Epithelial cell of proximal tubule (primary cell): ENCODE results near the gene RPTOR. TPM values are rescaled to one million over a fixed set of nuclear protein-coding genes. Genes with fewer than 3 reads are reported as not detected.

Experiments
- DNase-seq: peaks from one replicate; pipeline ENCODE4 v3.0.0-alpha.2; 2011; ENCODE audit warnings: low read depth
- H3K4me3 ChIP-seq: 2 replicates; pipeline ENCODE4 v1.5.1; 2011; ENCODE audit warnings: low read depth, mild to moderate bottlenecking, low read length
- CTCF ChIP-seq: conservative IDR thresholded peaks from 2 replicates; pipeline ENCODE4 v1.5.1; 2012; ENCODE audit warnings: low read depth, mild to moderate bottlenecking, low read length
- total RNA-seq: library from RNA; depleted of rRNA; stranded (reverse); fragments of >200 nt; gene quantifications from 2 replicates; pipeline ENCODE4 v1.2.3, GENCODE V29; 2015

The RPTOR gene
- total RNA-seq, 1 donor from 2014 or later: 24.4 TPM

DNA sequence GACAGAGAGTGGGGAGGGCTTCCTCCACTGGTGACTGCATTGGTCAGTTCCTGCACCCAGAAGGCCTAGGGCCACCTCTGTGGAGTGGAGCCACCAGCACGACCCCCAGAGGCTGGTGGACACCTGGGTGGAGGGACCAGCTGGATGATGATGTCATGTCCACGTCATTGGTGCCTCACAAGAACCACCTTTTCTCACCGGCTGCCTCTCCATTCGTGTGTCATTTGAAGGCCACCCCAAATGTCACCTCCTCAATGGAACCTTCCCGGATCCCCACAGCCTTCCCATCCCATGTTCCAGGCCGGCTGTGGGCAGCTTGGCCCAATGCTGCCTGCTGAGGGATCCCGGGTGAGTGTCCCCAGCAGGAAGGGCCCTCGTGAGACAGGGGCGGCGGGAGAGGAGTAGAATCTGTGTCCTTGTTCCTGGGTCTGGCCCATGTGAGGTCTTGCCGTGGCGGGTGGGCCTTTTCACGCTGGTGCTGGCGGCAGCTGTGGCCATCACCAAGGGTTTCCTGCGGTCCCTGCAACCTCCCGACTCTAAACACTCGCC, 437.9 kb downstream of the RPTOR start:
- TF ChIP-seq CTCF: no peak
- H3K4me3 ChIP-seq: no peak overlapping the region
- no peak for DNase-seq

- no peak for TF ChIP-seq CTCF
- no peak for DNase-seq
- no peak overlapping the region for H3K4me3 ChIP-seq
Observed at GRCh38 chr17:80983545-80983944, 438.9 kb downstream of the RPTOR start.

DNA sequence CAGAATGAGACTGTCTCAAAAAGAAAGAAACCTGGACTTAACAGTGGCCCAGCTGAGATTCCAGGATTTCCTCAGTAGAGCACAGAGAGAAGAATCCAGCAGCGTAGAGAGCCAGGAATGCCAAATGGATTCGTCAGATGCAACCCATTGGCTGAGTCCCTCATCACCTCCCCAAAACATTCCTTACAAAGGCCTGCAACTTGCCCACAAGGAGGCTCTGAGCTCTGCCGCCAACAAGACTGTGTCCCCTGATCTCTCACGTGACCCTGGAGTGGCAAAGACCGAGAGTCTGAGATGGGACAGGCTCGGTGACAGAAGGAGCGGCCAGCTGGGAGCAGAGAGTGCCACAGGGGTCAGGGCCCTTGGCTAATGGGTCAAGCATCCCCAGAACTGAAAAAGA, 440.1 kb downstream of the RPTOR start:
- DNase-seq: no peak
- H3K4me3 ChIP-seq: no peak overlapping the region
- TF ChIP-seq CTCF: peak; percentile 10

DNA sequence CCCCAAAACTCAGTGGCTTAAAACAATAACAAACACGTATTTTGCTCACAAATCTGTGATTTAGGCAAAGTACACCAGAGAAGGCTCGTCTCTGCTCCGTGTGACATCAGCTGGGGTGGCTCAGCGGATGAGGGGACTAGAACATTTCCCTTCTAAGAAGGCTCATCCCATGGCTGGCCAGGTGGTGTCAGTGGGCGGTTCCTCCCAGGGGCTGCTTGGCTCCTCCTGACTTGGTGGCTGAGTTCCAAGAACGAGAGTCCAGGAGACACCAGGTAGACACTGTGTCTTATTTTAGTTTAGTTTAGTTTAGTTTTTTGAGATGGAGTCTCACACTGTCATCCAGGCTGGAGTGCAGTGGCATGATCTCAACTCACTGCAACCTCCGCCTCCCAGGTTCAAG, 441.4 kb downstream of the RPTOR start:
- TF ChIP-seq CTCF: no peak

GRCh38 chr17:80986816-80987475, 442.3 kb downstream of the RPTOR start:
- H3K4me3 ChIP-seq: no peak overlapping the region
- no peak for TF ChIP-seq CTCF
- DNase-seq: no peak

More for the DNA sequence above, 441.4 kb downstream of the RPTOR start:
- no peak for DNase-seq
- H3K4me3 ChIP-seq: no peak overlapping the region

GRCh38 chr17:80987941-80988461, 443.4 kb downstream of the RPTOR start:
- no peak for DNase-seq

More at GRCh38 chr17:80987941-80988461, 443.4 kb downstream of the RPTOR start:
- no peak for TF ChIP-seq CTCF
- no peak overlapping the region for H3K4me3 ChIP-seq
